Lower leg skin (tissue), 3 donors: Measurements from ENCODE around the gene ADARB2.

Source experiments
- POLR2A ChIP-seq, 2 donors: fragments of 450-650 bp; IDR thresholded peaks; one replicate each; pipeline ENCODE4 v1.6.1; 2016 to 2017; ENCODE audit warnings: antibody characterized with exemption in 2 of 2, mild to moderate bottlenecking in 1 of 2, moderate library complexity in 1 of 2
- TF ChIP-seq, protein P1 (sequence below), 3 donors: fragments of 450-650 bp; IDR thresholded peaks; one replicate each; pipeline ENCODE4 v1.5.1; 2016; ENCODE audit warnings: antibody characterized with exemption in 3 of 3, mild to moderate bottlenecking in 3 of 3, moderate library complexity in 2 of 3

DNA sequence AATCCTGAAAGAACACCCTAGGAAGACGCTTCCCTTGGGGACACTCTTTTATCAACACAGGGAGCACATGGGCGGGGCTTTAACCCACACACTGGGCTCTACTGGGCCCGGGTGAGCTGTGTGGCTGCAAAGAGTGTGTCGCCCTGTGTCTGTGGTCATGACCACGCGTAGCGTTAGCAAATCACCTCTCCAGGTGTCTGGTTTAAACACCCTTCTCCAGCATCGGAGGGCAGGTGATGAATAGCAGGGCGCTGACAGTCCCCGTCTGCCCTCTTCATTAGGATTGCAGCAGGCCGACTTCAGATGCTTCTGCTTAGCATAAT lies 127.7 kb downstream of the ADARB2 start:
- TF ChIP-seq, protein P1, sequence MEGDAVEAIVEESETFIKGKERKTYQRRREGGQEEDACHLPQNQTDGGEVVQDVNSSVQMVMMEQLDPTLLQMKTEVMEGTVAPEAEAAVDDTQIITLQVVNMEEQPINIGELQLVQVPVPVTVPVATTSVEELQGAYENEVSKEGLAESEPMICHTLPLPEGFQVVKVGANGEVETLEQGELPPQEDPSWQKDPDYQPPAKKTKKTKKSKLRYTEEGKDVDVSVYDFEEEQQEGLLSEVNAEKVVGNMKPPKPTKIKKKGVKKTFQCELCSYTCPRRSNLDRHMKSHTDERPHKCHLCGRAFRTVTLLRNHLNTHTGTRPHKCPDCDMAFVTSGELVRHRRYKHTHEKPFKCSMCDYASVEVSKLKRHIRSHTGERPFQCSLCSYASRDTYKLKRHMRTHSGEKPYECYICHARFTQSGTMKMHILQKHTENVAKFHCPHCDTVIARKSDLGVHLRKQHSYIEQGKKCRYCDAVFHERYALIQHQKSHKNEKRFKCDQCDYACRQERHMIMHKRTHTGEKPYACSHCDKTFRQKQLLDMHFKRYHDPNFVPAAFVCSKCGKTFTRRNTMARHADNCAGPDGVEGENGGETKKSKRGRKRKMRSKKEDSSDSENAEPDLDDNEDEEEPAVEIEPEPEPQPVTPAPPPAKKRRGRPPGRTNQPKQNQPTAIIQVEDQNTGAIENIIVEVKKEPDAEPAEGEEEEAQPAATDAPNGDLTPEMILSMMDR (IDR thresholded peaks at IDR 0.05), result no peak
- no peak for TF ChIP-seq POLR2A (IDR thresholded peaks at IDR 0.05)
